DMS 273 treated with DMSO at 0.1 percent for 48 hours (cell line): ENCODE data around the gene CELA3B.
"Not testable (repeated sequence)": the region's sequence is repeated elsewhere in the genome, so short reads cannot be mapped to it uniquely, and the experiment has no call there.

ENCODE experiments used
- DNase-seq: peaks from one replicate; lab custom pipeline; 2025; lab: John Stamatoyannopoulos, UW

The CELA3B gene

GRCh38 chr1:21976703-21977239 is at the start of gene CELA3B:
CELA3B (plus strand) TSS chr1:21977022; CDS start chr1:21977040, 18 bp downstream.
- DNase-seq, result not testable (repeated sequence)

GRCh38 chr1:21927533-21928237 is 49.1 kb upstream of the CELA3B start:
- no peak for DNase-seq

- DNase-seq, result no peak
Measured at GRCh38 chr1:21930080-21930571, 46.7 kb upstream of the CELA3B start.

GRCh38 chr1:21930629-21931170 is 46.1 kb upstream of the CELA3B start:
- DNase-seq, result no peak

- DNase-seq, result no peak
Measured at GRCh38 chr1:21931171-21932093, 45.4 kb upstream of the CELA3B start.

- DNase-seq, result no peak
Measured at GRCh38 chr1:21932127-21932526, 44.7 kb upstream of the CELA3B start.

GRCh38 chr1:21933397-21934248 is 43.2 kb upstream of the CELA3B start:
- DNase-seq, result peak; percentile 12

- DNase-seq, result no peak
Measured at GRCh38 chr1:21935393-21935804, 41.4 kb upstream of the CELA3B start.

- DNase-seq, result no peak
Measured at GRCh38 chr1:21935891-21936365, 40.9 kb upstream of the CELA3B start.

GRCh38 chr1:21936366-21937031 is 40.3 kb upstream of the CELA3B start:
- no peak for DNase-seq

- DNase-seq, result no peak
Measured at GRCh38 chr1:21937034-21937371, 39.8 kb upstream of the CELA3B start, which contains the start of gene HSPG2. HSPG2 (minus strand) TSS chr1:21937310; CDS start chr1:21937217, 93 bp downstream.

- peak; percentile 32 for DNase-seq
Measured at GRCh38 chr1:21937372-21938121, 39.3 kb upstream of the CELA3B start.

GRCh38 chr1:21938732-21939538 is 37.9 kb upstream of the CELA3B start:
- no peak for DNase-seq

- peak; percentile 25 for DNase-seq
Measured at GRCh38 chr1:21939650-21940374, 37.0 kb upstream of the CELA3B start.

- no peak for DNase-seq
Measured at GRCh38 chr1:21940492-21940891, 36.3 kb upstream of the CELA3B start.

GRCh38 chr1:21941370-21941769 is 35.5 kb upstream of the CELA3B start:
- no peak for DNase-seq

- no peak for DNase-seq
Measured at GRCh38 chr1:21942464-21942863, 34.4 kb upstream of the CELA3B start.

- not testable (repeated sequence) for DNase-seq
Measured at GRCh38 chr1:21942959-21943640, 33.7 kb upstream of the CELA3B start.
